Measurements from ENCODE around the gene LCN1.

Gene LCN1

GRCh38 chr9:135520916-135521607 is at the start of gene LCN1:
TSS of gene LCN1 (plus strand) at chr9:135521440. CDS start at chr9:135521498, 58 bp downstream.
- CTCF ChIA-PET: no interaction called here
- Mint-ChIP-seq H3K4me1 (peaks cover 2% of the 10 kb centered on the region), H3K27ac (no peak within 1 kb of the TSS), H3K27me3 (peaks cover 5% of the 10 kb centered on the region), H3K9me3 (no peaks in the 10 kb centered on the region), H3K36me3 (no peaks in the 10 kb centered on the region), H3K4me3 (no peak within 1 kb of the TSS)
- peak; percentile 14 for DNase-seq

GRCh38 chr9:135471791-135472640 is 49.2 kb upstream of the LCN1 start:
- DNase-seq: no peak
- CTCF ChIA-PET: no interaction called here
- Mint-ChIP-seq H3K36me3 (no peaks in the 10 kb centered on the region), H3K4me1 (peaks cover 11% of the 10 kb centered on the region), H3K4me3 (no peak overlapping the region), H3K27ac (no peak overlapping the region), H3K9me3 (no peaks in the 10 kb centered on the region), H3K27me3 (peaks cover 54% of the 10 kb centered on the region)

- H3K27me3 Mint-ChIP-seq: peaks cover 68% of the 10 kb centered on the region
- H3K27ac Mint-ChIP-seq: no peak overlapping the region
- CTCF ChIA-PET: interaction anchor here (0.7 kb wide), 1 partner anchor 8 kb away, joined by 3 read pairs; no protein-coding TSS in a partner anchor
These were observed 47.2 kb upstream of the LCN1 start for GRCh38 chr9:135473972-135474543.

GRCh38 chr9:135474915-135475314 is 46.3 kb upstream of the LCN1 start:
- CTCF ChIA-PET: no interaction called here
- H3K36me3 Mint-ChIP-seq: no peaks in the 10 kb centered on the region
- H3K4me3 Mint-ChIP-seq: no peak overlapping the region
- peaks cover 65% of the 10 kb centered on the region for H3K27me3 Mint-ChIP-seq
- no peak overlapping the region for H3K27ac Mint-ChIP-seq
- H3K4me1 Mint-ChIP-seq: peaks cover 8% of the 10 kb centered on the region
- H3K9me3 Mint-ChIP-seq: no peaks in the 10 kb centered on the region
- DNase-seq: peak; percentile 29

More at GRCh38 chr9:135473972-135474543, 47.2 kb upstream of the LCN1 start:
- DNase-seq: no peak
- H3K9me3 Mint-ChIP-seq: no peaks in the 10 kb centered on the region
- H3K4me1 Mint-ChIP-seq: peaks cover 10% of the 10 kb centered on the region
- H3K36me3 Mint-ChIP-seq: no peaks in the 10 kb centered on the region
- no peak overlapping the region for H3K4me3 Mint-ChIP-seq

GRCh38 chr9:135476561-135477355 is 44.5 kb upstream of the LCN1 start:
- no peaks in the 10 kb centered on the region for H3K9me3 Mint-ChIP-seq
- DNase-seq: no peak
- no peak overlapping the region for H3K27ac Mint-ChIP-seq
- CTCF ChIA-PET: no interaction called here
- peaks cover 69% of the 10 kb centered on the region for H3K27me3 Mint-ChIP-seq
- H3K4me3 Mint-ChIP-seq: no peak overlapping the region
- no peaks in the 10 kb centered on the region for H3K36me3 Mint-ChIP-seq
- H3K4me1 Mint-ChIP-seq: peaks cover 8% of the 10 kb centered on the region

- no peak for DNase-seq
- Mint-ChIP-seq H3K27me3 (peaks cover 76% of the 10 kb centered on the region), H3K27ac (no peak overlapping the region), H3K4me1 (peaks cover 8% of the 10 kb centered on the region), H3K9me3 (no peaks in the 10 kb centered on the region), H3K4me3 (peak overlapping the region; percentile 31), H3K36me3 (no peaks in the 10 kb centered on the region)
- CTCF ChIA-PET: no interaction called here
These were observed 43.0 kb upstream of the LCN1 start for GRCh38 chr9:135478191-135478590.

GRCh38 chr9:135478829-135479468 is 42.3 kb upstream of the LCN1 start:
- CTCF ChIA-PET: no interaction called here

GRCh38 chr9:135479469-135480052 is 41.7 kb upstream of the LCN1 start, which contains the start of gene PPP1R26:
TSS of gene PPP1R26 (plus strand) at chr9:135479782. CDS start at chr9:135484511, 4,729 bp downstream.
- Mint-ChIP-seq H3K4me1 (peaks cover 8% of the 10 kb centered on the region), H3K36me3 (no peaks in the 10 kb centered on the region), H3K27ac (no peak within 1 kb of the TSS), H3K9me3 (no peaks in the 10 kb centered on the region), H3K27me3 (peaks cover 78% of the 10 kb centered on the region), H3K4me3 (peak within 1 kb of the TSS; percentile 67)
- CTCF ChIA-PET: no interaction called here
- DNase-seq: no peak

More at GRCh38 chr9:135478829-135479468, 42.3 kb upstream of the LCN1 start:
- DNase-seq: no peak
- peaks cover 80% of the 10 kb centered on the region for H3K27me3 Mint-ChIP-seq
- no peaks in the 10 kb centered on the region for H3K9me3 Mint-ChIP-seq
- peak overlapping the region; percentile 67 for H3K4me3 Mint-ChIP-seq
- peaks cover 8% of the 10 kb centered on the region for H3K4me1 Mint-ChIP-seq
- no peaks in the 10 kb centered on the region for H3K36me3 Mint-ChIP-seq
- no peak overlapping the region for H3K27ac Mint-ChIP-seq

GRCh38 chr9:135480071-135480939 is 40.9 kb upstream of the LCN1 start:
- no peak for DNase-seq
- H3K27me3 Mint-ChIP-seq: peaks cover 78% of the 10 kb centered on the region
- CTCF ChIA-PET: interaction anchor here (1.0 kb wide), 1 partner anchor 11 kb away, joined by 3 read pairs; no protein-coding TSS in a partner anchor

GRCh38 chr9:135480940-135481310 is 40.3 kb upstream of the LCN1 start:
- H3K27ac Mint-ChIP-seq: no peak overlapping the region
- H3K36me3 Mint-ChIP-seq: no peaks in the 10 kb centered on the region
- peaks cover 8% of the 10 kb centered on the region for H3K4me1 Mint-ChIP-seq
- no peak overlapping the region for H3K4me3 Mint-ChIP-seq
- peaks cover 71% of the 10 kb centered on the region for H3K27me3 Mint-ChIP-seq
- CTCF ChIA-PET: interaction anchor here (1.0 kb wide), 1 partner anchor 12 kb away, joined by 3 read pairs; no protein-coding TSS in a partner anchor
- DNase-seq: no peak
- no peaks in the 10 kb centered on the region for H3K9me3 Mint-ChIP-seq

More at GRCh38 chr9:135480071-135480939, 40.9 kb upstream of the LCN1 start:
- no peak overlapping the region for H3K4me3 Mint-ChIP-seq
- no peaks in the 10 kb centered on the region for H3K36me3 Mint-ChIP-seq
- H3K9me3 Mint-ChIP-seq: no peaks in the 10 kb centered on the region
- H3K27ac Mint-ChIP-seq: no peak overlapping the region
- peaks cover 8% of the 10 kb centered on the region for H3K4me1 Mint-ChIP-seq

- H3K9me3 Mint-ChIP-seq: no peaks in the 10 kb centered on the region
- peaks cover 59% of the 10 kb centered on the region for H3K27me3 Mint-ChIP-seq
- H3K4me1 Mint-ChIP-seq: peaks cover 8% of the 10 kb centered on the region
- H3K27ac Mint-ChIP-seq: no peak overlapping the region
- no peak for DNase-seq
- no peaks in the 10 kb centered on the region for H3K36me3 Mint-ChIP-seq
- H3K4me3 Mint-ChIP-seq: no peak overlapping the region
- CTCF ChIA-PET: interaction anchor here (1.4 to 1.5 kb wide), 2 partner anchors 8 to 22 kb away, joined by 3 to 4 read pairs; no protein-coding TSS in a partner anchor
These were observed 39.1 kb upstream of the LCN1 start for GRCh38 chr9:135482015-135482754.
